Type B pancreatic cell (in vitro differentiated cells): Measurements from ENCODE around the gene RRAD. TPM values are rescaled to one million over a fixed set of nuclear protein-coding genes. Genes with fewer than 3 reads are reported as not detected.

Experiments used
- DNase-seq: peaks from one replicate; pipeline ENCODE4 v3.0.0; 2021; ENCODE audit warnings: mixed read lengths; ENCODE audit not compliant: unreplicated experiment; ENCODE audit errors: extremely low spot score
- H3K27ac Mint-ChIP-seq: 2 replicates; pipeline ENCODE4 v1.8.0; 2021; ENCODE audit warnings: mild to moderate bottlenecking, mixed read lengths
- H3K27me3 Mint-ChIP-seq: 2 replicates; pipeline ENCODE4 v1.8.0; 2021; ENCODE audit warnings: mixed read lengths
- H3K36me3 Mint-ChIP-seq: 2 replicates; pipeline ENCODE4 v1.8.0; 2021; ENCODE audit warnings: mixed read lengths
- H3K4me1 Mint-ChIP-seq: one replicate; pipeline ENCODE4 v1.8.0; 2021; ENCODE audit warnings: mixed read lengths; ENCODE audit not compliant: unreplicated experiment
- H3K4me3 Mint-ChIP-seq: 2 replicates; pipeline ENCODE4 v1.8.0; 2021; ENCODE audit warnings: mild to moderate bottlenecking, mixed read lengths
- H3K9me3 Mint-ChIP-seq: 2 replicates; pipeline ENCODE4 v1.8.0; 2021; ENCODE audit warnings: mixed read lengths
- total RNA-seq: library from RNA; stranded (reverse); gene quantifications from 2 replicates; pipeline ENCODE4 v1.2.1, GENCODE V29; 2021; ENCODE audit warnings: low replicate concordance
- TF ChIP-seq, protein P1 (sequence below): fragments of 200-600 bp; sonication (generic); conservative IDR thresholded peaks from 2 replicates; pipeline ENCODE4 v1.5.0; 2021; ENCODE audit warnings: antibody characterized with exemption, mild to moderate bottlenecking

RRAD gene
- total RNA-seq, 1 donor from 2014 or later: 1.3 TPM

DNA sequence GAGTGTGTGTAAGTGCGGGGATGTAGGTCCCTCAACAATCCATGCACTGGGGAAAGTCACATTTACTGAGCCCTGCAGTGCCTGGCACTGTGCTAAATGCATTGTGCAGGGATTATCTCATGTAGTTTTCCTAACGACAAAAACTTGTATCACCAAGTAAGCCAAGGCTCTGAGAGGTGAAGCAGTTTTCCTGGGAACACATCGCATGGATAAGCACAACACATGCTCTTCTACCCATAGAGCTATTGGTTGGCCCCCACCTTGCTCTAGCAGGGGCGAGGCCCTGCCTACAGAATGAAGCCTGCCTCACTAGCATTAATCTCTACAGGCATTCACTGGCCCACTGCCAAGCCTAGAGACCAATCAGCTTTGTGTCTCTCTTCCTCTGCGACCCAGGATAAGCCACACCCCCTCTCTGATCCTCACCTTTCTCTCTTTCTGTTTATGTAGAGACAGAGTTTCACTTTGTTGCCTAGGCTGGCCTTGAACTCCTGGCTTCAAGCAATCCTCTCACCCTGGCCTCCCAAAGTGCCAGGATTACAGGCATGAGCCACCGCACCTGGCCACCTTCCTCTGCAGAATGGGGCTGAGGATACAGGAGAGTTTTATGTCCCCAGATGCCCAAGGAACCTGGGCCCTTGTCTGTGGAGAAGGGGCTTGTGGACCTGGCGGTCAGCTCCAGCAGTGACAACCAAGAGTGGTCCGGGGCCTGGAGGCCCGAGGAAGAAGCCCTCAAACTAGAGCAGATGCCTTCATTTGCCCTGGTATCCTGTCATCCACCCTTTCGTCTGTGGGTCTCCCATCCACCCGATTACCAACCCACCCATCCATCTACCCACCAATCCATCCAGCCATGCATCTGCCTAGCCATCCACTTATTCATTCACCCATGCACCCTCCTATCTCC, 19.4 kb downstream of the RRAD start:
- H3K9me3 Mint-ChIP-seq: peaks cover 8% of the 10 kb centered on the region
- TF ChIP-seq, protein P1, sequence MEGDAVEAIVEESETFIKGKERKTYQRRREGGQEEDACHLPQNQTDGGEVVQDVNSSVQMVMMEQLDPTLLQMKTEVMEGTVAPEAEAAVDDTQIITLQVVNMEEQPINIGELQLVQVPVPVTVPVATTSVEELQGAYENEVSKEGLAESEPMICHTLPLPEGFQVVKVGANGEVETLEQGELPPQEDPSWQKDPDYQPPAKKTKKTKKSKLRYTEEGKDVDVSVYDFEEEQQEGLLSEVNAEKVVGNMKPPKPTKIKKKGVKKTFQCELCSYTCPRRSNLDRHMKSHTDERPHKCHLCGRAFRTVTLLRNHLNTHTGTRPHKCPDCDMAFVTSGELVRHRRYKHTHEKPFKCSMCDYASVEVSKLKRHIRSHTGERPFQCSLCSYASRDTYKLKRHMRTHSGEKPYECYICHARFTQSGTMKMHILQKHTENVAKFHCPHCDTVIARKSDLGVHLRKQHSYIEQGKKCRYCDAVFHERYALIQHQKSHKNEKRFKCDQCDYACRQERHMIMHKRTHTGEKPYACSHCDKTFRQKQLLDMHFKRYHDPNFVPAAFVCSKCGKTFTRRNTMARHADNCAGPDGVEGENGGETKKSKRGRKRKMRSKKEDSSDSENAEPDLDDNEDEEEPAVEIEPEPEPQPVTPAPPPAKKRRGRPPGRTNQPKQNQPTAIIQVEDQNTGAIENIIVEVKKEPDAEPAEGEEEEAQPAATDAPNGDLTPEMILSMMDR: no peak
- H3K27me3 Mint-ChIP-seq: peaks cover 3% of the 10 kb centered on the region
- H3K4me1 Mint-ChIP-seq: peaks cover 19% of the 10 kb centered on the region
- H3K4me3 Mint-ChIP-seq: no peak overlapping the region
- peak overlapping the region; percentile 86 for H3K27ac Mint-ChIP-seq
- H3K36me3 Mint-ChIP-seq: no peaks in the 10 kb centered on the region
- no peak for DNase-seq

DNA sequence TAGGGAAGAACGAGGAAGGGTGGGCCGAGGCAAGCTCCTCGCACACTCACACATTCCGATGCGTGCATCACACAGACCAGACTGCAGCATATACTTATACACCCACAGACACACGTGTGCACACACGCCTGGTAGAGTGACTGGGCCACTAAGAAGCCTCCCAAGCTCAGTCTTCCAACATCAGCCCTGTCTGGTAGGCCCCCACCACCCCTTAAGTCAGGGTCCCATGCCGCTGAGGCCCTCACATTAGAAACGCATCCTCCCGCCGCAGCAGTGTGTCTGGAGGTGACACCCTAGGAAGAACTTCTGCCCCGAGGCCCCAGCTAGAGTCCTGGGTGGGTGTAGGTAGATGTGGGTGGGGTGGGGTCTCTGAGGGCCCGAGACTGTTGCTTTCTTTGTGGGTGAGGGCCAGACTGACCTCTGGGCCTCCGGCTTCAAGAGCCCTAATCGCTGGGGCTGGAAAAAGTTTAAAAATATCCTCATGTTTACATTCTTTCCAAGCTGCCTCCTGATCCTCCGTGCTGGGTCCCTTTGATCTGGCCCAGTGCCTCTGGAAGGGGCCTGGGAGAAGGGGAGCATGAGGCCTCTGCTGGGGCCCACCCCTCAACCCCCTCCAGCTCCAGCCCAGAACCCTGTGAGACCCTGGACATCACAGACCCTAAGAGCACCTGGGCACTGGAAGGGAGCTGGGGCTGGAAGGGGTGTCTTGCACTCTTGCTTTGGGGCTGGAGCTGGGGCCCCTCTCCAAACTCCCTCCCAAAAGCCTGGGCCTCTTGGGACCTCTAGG, 20.3 kb downstream of the RRAD start:
- H3K36me3 Mint-ChIP-seq: no peaks in the 10 kb centered on the region
- no peak for DNase-seq
- H3K9me3 Mint-ChIP-seq: peaks cover 8% of the 10 kb centered on the region
- H3K4me1 Mint-ChIP-seq: peaks cover 24% of the 10 kb centered on the region
- no peak overlapping the region for H3K27ac Mint-ChIP-seq
- peaks cover 3% of the 10 kb centered on the region for H3K27me3 Mint-ChIP-seq
- TF ChIP-seq, protein P1: no peak
- no peak overlapping the region for H3K4me3 Mint-ChIP-seq

DNA sequence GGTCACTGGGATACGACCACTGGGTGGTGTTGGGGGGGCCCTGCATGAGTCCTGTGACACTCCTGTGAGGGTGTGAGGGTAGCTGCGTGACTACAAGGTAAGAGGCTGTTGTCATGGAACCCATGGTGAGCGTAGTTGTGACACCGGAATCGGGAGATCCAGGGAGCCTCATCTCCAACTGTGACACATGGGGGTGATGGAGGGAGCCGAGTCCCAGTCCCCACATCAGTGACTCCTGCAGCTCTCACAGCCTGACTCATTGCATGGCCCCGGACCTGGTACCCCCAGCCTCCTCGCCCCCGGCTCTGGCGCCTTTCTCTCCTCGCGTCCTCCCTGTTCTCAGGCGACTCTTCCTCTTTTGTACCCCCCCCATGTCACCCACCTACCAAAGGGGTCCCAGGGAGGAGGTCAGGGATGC, 20.9 kb downstream of the RRAD start:
- Mint-ChIP-seq H3K27me3 (no peaks in the 10 kb centered on the region), H3K36me3 (no peaks in the 10 kb centered on the region), H3K27ac (no peak overlapping the region), H3K9me3 (peaks cover 8% of the 10 kb centered on the region), H3K4me1 (peaks cover 30% of the 10 kb centered on the region), H3K4me3 (no peak overlapping the region)
- TF ChIP-seq, protein P1: no peak
- DNase-seq: no peak

DNA sequence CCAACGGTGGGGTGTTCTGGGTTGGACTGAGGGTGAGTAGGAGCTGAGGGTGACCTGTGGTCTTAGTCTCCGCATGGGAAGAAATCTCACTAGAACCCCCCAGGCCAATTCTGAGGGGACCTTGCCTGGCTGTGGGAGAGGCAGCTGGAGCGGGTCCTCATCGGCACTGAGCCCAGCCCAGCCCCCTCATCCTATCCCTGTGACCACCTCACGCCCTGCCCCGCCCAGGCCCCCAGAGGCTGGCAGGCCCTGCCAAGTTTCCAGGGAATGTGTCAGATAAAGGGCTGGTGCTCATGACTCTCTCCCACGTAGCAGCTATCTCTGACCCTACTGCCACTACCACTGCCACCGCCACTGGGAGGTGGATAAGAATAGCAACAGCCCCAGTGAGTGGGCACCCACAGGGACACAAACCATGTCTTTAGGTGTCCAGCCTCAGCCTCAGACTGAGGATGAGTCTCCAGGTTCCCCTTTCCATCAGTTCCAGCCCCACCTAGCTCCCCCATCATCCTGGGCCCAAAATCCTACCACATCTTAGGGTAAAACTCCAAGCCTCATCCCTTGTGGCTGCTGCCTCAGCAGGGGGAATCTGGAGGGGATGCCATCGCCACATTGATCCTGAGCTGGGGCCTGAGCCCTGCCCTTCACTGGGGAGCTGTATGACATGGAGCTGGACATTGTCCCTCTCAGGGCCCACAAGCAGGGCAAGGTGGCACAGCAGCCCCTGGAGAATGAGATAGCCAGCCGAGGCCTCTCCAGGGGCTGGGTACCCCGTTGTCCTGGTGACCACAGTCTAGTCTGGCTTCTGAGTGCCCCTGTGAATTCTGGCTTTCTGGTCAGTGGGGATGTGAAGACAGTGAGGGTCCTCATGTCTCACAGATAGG, 21.5 kb downstream of the RRAD start:
- Mint-ChIP-seq H3K9me3 (peaks cover 8% of the 10 kb centered on the region), H3K27me3 (no peaks in the 10 kb centered on the region), H3K4me1 (peaks cover 31% of the 10 kb centered on the region), H3K27ac (no peak overlapping the region), H3K4me3 (no peak overlapping the region), H3K36me3 (no peaks in the 10 kb centered on the region)
- TF ChIP-seq, protein P1: no peak
- no peak for DNase-seq
